DND-41 (cell line): ENCODE data around the gene PRKCZ.

Experiments used
- EZH2 ChIP-seq: IDR thresholded peaks from 3 replicates; pipeline ENCODE4 v1.6.1; 2012; ENCODE audit warnings: borderline replicate concordance, low read depth, mild to moderate bottlenecking, moderate library complexity, low read length, inconsistent platforms; ENCODE audit not compliant: severe bottlenecking
- TF ChIP-seq, protein P1 (sequence below): IDR thresholded peaks from 2 replicates; pipeline ENCODE4 v1.5.1; 2012; ENCODE audit warnings: borderline replicate concordance, low read length, moderate library complexity, mild to moderate bottlenecking; ENCODE audit not compliant: poor library complexity, severe bottlenecking; ENCODE audit errors: extremely low read depth

DNA sequence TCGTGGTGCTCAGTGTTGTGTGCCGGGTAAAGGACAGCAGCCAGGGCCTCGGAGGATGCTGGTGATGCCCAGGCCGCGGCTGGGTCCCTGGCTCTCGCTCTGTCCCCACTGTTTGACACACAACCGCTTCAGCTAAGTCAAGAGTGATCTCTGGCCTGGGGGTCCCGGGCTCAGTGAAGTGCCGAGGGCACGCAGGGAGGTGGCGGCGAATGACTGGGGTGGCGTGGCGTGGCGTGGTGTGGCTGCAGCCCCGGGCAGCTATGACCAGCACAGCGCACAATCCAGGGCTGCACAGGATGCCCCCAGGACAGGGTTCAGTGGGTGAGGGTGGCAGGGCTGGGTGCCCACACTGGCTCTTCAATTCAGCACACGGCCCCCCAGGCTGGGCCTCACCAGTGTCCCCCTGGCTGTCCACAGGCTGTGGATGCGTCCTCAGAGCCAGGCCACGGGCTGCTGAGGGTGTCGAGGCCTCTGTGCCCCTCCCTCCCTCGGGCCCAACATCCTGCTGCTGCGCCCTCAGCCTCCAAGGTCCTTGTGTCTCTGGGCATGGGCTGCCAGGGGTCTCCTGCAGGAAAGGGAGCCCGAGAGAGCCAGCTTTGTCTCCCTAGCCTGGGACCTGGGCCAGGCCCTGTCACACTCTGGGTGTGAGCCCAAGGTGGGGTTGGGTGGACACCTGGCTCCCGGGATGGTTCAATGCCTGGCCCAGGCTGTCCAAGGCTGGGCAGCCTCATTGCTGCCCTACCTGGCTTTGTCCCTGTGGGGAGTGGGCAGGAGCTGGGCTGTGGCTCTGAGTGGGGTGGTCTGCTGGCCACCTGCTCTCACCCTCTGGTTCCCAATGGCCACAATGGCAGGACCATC, 165.9 kb downstream of the PRKCZ start:
- TF ChIP-seq, protein P1, sequence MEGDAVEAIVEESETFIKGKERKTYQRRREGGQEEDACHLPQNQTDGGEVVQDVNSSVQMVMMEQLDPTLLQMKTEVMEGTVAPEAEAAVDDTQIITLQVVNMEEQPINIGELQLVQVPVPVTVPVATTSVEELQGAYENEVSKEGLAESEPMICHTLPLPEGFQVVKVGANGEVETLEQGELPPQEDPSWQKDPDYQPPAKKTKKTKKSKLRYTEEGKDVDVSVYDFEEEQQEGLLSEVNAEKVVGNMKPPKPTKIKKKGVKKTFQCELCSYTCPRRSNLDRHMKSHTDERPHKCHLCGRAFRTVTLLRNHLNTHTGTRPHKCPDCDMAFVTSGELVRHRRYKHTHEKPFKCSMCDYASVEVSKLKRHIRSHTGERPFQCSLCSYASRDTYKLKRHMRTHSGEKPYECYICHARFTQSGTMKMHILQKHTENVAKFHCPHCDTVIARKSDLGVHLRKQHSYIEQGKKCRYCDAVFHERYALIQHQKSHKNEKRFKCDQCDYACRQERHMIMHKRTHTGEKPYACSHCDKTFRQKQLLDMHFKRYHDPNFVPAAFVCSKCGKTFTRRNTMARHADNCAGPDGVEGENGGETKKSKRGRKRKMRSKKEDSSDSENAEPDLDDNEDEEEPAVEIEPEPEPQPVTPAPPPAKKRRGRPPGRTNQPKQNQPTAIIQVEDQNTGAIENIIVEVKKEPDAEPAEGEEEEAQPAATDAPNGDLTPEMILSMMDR: no peak
- no peak for TF ChIP-seq EZH2
